Lower leg skin (tissue), 4 donors: ENCODE measurements around the gene KSR2. TPM values are rescaled to one million over a fixed set of nuclear protein-coding genes. Genes with fewer than 3 reads are reported as not detected.

ENCODE experiments used
- DNase-seq, 2 donors: peaks; one replicate each; pipeline ENCODE4 v3.0.0-alpha.2; 2019; ENCODE audit warnings: low spot score in 2 of 2
- H3K4me3 ChIP-seq: fragments of 200-600 bp; sonication (generic); 2 replicates; pipeline ENCODE4 v1.5.1; 2017; ENCODE audit warnings: mild to moderate bottlenecking, low read depth; ENCODE audit not compliant: poor library complexity, severe bottlenecking
- CTCF ChIP-seq, 3 donors: fragments of 450-650 bp; IDR thresholded peaks; one replicate each; pipeline ENCODE4 v1.5.1; 2016; ENCODE audit warnings: antibody characterized with exemption in 3 of 3, mild to moderate bottlenecking in 3 of 3, moderate library complexity in 2 of 3
- POLR2A ChIP-seq, 2 donors: fragments of 450-650 bp; IDR thresholded peaks; one replicate each; pipeline ENCODE4 v1.6.1; 2016 to 2017; ENCODE audit warnings: antibody characterized with exemption in 2 of 2, mild to moderate bottlenecking in 1 of 2, moderate library complexity in 1 of 2
- WGBS, 2 donors: methylation state at CpG; one replicate each; pipeline ENCODE4 v1.1.5; 2018; 5-methylcytosine and 5-hydroxymethylcytosine counted together
- intact Hi-C: fragments of 100-400 bp; cut with DNase I; formaldehyde crosslinking; loops from one replicate; pipeline ENCODE4 v1.15.0; 2023; ENCODE audit warnings: low total_unique reads
- total RNA-seq, 4 donors: library from RNA; depleted of rRNA; stranded (reverse); fragments of >200 nt; gene quantifications; one replicate each; pipeline ENCODE4 v1.1.0, GENCODE V29; 2016

KSR2 gene
- total RNA-seq, 4 donors from 2014 or later: 0.17 to 0.84 (median 0.35) TPM

- TF ChIP-seq CTCF (IDR thresholded peaks at IDR 0.05) (no peak), POLR2A (IDR thresholded peaks at IDR 0.05) (no peak)
- intact Hi-C loops: no loop called here
- no peak for DNase-seq
- 39 to 40% methylated on average over 7 of the region's 7 CpGs for WGBS, 2 donors
- H3K4me3 ChIP-seq: no peak overlapping the region
Observed at GRCh38 chr12:117501076-117501869, 467.5 kb downstream of the KSR2 start.

GRCh38 chr12:117499759-117500485 is 468.9 kb downstream of the KSR2 start:
- 80 to 82% methylated on average over 8 of the region's 8 CpGs for WGBS, 2 donors
- TF ChIP-seq POLR2A (IDR thresholded peaks at IDR 0.05) (no peak), CTCF (IDR thresholded peaks at IDR 0.05) (no peak)
- no peak for DNase-seq
- intact Hi-C loops: no loop called here
- H3K4me3 ChIP-seq: no peak overlapping the region

GRCh38 chr12:117498880-117499279 is 469.9 kb downstream of the KSR2 start:
- no peak overlapping the region for H3K4me3 ChIP-seq
- intact Hi-C loops: no loop called here
- TF ChIP-seq CTCF (IDR thresholded peaks at IDR 0.05): no peak
- no peak for DNase-seq
- 69 to 70% methylated on average over 3 of the region's 3 CpGs for whole genome bisulfite sequencing, 2 donors

GRCh38 chr12:117498256-117498655 is 470.5 kb downstream of the KSR2 start:
- no peak for DNase-seq
- no peak overlapping the region for H3K4me3 ChIP-seq
- intact Hi-C loops: no loop called here
- TF ChIP-seq CTCF (IDR thresholded peaks at IDR 0.05) (no peak), POLR2A (IDR thresholded peaks at IDR 0.05) (no peak)
- 52 to 57% methylated on average over 2 of the region's 2 CpGs for WGBS, 2 donors

GRCh38 chr12:117497407-117497806 is 471.4 kb downstream of the KSR2 start:
- H3K4me3 ChIP-seq: no peak overlapping the region
- WGBS, 2 donors: 60 to 68% methylated on average over 7 of the region's 7 CpGs
- DNase-seq: no peak
- intact Hi-C loops: no loop called here
- TF ChIP-seq POLR2A (IDR thresholded peaks at IDR 0.05) (no peak), CTCF (IDR thresholded peaks at IDR 0.05) (no peak)
